ENCODE results near the gene TSTD2. TPM values are rescaled to one million over a fixed set of nuclear protein-coding genes. Genes with fewer than 3 reads are reported as not detected.

TSTD2 gene
- total RNA-seq, 4 donors from 2014 or later = 9.6 to 17.2 (median 12.7) TPM

DNA sequence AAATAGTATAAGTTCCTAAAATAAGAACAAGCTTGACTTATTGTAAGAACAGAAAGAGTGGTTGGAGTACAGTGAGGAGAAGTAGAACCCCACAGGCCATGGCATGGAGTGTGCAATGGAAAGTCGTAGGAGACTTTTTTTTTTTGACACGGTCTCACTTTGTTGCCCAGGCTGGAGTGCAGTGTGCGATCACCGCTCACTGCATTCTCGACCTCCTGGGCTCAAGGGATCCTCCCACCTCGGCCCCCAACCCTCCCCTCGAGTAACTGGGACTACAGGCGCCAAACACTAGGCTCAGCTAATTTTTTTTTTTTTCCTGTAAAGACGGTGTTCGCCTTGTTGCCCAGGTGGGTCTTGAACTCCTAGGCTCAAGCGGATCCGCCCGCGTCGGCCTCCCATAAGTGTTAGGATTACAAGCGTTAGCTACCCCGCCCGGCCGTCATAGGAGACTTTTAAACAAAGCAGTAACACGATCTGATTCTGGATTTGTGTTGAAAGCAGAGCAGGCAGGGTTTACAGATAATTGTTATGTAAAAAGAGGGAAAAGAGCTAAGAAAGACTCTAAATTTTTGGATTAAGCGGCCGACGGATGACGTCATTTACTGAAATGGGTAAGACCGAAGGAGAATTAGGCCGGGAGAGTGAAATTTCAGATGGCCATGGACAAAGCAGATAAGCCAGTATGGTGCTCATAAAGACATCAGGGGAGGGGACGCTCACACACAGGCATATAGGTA is 752 bp downstream of the TSTD2 start:
- WGBS = 2% methylated on average over 27 of the region's 27 CpGs

DNA sequence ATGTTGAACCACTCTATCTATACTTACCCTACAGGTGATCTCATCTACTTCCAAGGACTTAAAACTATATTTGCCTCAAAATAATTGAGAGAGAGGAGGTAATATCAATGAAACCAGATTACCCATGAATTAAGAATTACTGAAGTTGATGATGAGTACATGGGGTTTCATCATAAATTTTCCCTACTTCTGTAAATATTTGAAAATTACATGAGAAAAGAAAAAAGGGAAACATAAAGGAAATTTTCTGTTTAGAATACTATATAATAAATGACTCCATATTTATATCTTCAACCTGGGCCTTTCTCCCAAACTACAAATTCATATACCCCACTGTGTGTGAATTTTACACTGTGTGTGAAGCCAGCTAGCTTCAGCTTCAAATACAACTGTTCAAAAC is 2.6 kb downstream of the TSTD2 start:
- Histone ChIP-seq H3K36me3 (peaks cover 2% of the 10 kb centered on the region), H3K27me3 (no peaks in the 10 kb centered on the region), H3K4me1 (peaks cover 26% of the 10 kb centered on the region), H3K4me3 (no peak overlapping the region), H3K9me3 (no peaks in the 10 kb centered on the region), H3K27ac (no peak overlapping the region)
- DNase-seq (ENCODE audit: low spot score in 2 of 2) = no peak
- no peak for TF ChIP-seq EP300 (IDR thresholded peaks at IDR 0.05)

More for the DNA sequence above, 752 bp downstream of the TSTD2 start:
- DNase-seq (ENCODE audit: low spot score in 2 of 2) = peak; percentile 75 to 82
- Histone ChIP-seq H3K4me3 (peak overlapping the region; percentile 88), H3K36me3 (no peaks in the 10 kb centered on the region), H3K4me1 (peaks cover 40% of the 10 kb centered on the region), H3K27ac (peak overlapping the region; percentile 99), H3K27me3 (no peaks in the 10 kb centered on the region), H3K9me3 (no peaks in the 10 kb centered on the region)
- TF ChIP-seq, protein P1, sequence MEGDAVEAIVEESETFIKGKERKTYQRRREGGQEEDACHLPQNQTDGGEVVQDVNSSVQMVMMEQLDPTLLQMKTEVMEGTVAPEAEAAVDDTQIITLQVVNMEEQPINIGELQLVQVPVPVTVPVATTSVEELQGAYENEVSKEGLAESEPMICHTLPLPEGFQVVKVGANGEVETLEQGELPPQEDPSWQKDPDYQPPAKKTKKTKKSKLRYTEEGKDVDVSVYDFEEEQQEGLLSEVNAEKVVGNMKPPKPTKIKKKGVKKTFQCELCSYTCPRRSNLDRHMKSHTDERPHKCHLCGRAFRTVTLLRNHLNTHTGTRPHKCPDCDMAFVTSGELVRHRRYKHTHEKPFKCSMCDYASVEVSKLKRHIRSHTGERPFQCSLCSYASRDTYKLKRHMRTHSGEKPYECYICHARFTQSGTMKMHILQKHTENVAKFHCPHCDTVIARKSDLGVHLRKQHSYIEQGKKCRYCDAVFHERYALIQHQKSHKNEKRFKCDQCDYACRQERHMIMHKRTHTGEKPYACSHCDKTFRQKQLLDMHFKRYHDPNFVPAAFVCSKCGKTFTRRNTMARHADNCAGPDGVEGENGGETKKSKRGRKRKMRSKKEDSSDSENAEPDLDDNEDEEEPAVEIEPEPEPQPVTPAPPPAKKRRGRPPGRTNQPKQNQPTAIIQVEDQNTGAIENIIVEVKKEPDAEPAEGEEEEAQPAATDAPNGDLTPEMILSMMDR (IDR thresholded peaks at IDR 0.05) = no peak
- no peak for TF ChIP-seq EP300 (IDR thresholded peaks at IDR 0.05)

DNA sequence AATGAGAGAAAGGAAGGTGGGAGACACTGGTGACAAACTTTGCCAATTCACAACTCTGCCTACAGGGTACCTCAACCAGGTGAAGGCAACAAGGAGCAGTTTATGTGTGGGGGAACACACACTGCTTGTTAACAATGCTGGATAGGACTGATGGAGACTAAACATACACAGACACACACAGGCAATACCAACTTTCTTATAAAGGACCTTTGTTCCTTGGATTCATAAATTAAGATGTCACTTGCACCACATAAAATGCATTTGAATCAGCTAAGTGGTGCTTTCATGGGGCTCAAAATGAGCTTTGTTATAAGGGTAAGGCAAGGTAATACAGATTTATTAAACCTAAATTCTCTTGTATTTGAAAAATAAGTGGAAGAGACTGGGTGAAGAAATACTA is 4.0 kb downstream of the TSTD2 start:
- Histone ChIP-seq H3K4me3 (no peak overlapping the region), H3K4me1 (peaks cover 12% of the 10 kb centered on the region), H3K36me3 (peaks cover 5% of the 10 kb centered on the region), H3K27me3 (no peaks in the 10 kb centered on the region), H3K27ac (no peak overlapping the region), H3K9me3 (no peaks in the 10 kb centered on the region)
- DNase-seq (ENCODE audit: low spot score in 2 of 2) = no peak
- TF ChIP-seq EP300 (IDR thresholded peaks at IDR 0.05) (no peak), POLR2AphosphoS5 (IDR thresholded peaks at IDR 0.05) (no peak), POLR2A (IDR thresholded peaks at IDR 0.05) (no peak)
- TF ChIP-seq, protein P1 (IDR thresholded peaks at IDR 0.05) = no peak

DNA sequence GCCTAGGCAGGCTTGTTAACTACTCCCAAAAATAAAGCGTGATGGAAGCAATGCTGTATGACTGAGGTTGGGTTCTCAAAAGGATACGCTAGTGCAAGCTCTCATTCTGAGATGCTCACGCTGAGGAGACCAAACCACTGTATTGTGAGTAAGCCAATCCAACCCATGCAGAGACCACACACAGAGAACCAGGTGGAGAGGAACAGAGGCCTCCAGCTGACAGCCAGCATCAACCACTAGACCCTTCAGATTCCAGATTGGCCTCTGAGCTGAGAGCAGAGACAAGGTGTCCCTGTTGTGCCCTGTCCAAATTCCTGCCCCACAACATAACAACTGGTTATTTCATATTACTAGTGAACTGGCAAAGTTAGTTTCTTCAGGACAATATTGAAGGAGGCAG is 4.5 kb downstream of the TSTD2 start:
- no peaks in the 10 kb centered on the region for H3K9me3 ChIP-seq
- TF ChIP-seq POLR2A (IDR thresholded peaks at IDR 0.05) = no peak
- H3K27me3 ChIP-seq = no peaks in the 10 kb centered on the region
- 88% methylated on average over 3 of the region's 3 CpGs for WGBS
- H3K4me1 ChIP-seq = peaks cover 12% of the 10 kb centered on the region
- no peak overlapping the region for H3K27ac ChIP-seq
- peaks cover 7% of the 10 kb centered on the region for H3K36me3 ChIP-seq
- no peak overlapping the region for H3K4me3 ChIP-seq
- no peak for DNase-seq (ENCODE audit: low spot score in 2 of 2)

DNA sequence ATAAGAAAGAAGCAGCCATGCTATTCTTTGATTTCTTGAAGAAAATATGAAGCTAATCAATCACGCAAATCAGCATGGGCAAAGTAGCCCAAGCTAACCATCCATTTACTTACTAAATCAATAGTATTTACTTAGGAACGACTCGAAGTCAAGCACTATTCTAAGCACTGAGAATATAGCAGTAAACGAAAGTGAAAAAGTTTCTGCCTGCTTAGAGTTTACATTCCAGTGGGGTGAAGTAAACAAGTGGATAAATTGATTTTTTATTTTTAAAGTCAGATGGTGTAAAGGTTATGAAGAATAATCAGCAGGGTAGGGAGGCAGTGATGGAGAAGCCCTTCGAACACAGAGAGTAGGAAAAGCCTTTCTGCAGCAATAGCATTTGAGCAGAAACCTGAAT is 5.5 kb downstream of the TSTD2 start:
- H3K4me3 ChIP-seq = no peak overlapping the region
- WGBS = 69% methylated on average over 5 of the region's 5 CpGs
- H3K36me3 ChIP-seq = peaks cover 14% of the 10 kb centered on the region
- H3K9me3 ChIP-seq = no peaks in the 10 kb centered on the region
- no peaks in the 10 kb centered on the region for H3K27me3 ChIP-seq
- H3K4me1 ChIP-seq = peaks cover 12% of the 10 kb centered on the region
- TF ChIP-seq, protein P1 (IDR thresholded peaks at IDR 0.05) = no peak
- TF ChIP-seq POLR2A (IDR thresholded peaks at IDR 0.05) = no peak
- DNase-seq (ENCODE audit: low spot score in 2 of 2) = no peak
- no peak overlapping the region for H3K27ac ChIP-seq

DNA sequence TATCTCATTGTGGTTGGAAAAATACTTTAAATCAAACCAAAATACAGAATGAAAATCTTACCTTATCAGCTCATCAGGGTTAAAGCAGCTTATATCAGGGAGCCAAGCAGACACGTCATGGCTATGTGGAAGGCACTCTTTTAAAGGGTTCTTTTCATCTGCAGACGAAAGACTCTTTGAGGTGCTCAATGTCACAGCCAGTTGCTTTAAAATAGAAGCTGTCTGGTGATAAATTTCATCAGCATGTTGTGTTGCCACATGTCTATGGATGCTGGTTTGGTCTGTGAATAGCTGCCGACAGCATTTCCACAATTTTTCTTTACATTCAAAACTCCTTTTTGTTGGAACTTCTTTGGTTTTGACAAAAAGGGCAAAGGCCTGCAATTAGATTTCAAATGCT is 7.5 kb downstream of the TSTD2 start:
- H3K36me3 ChIP-seq = peaks cover 24% of the 10 kb centered on the region
- no peak overlapping the region for H3K4me3 ChIP-seq
- no peaks in the 10 kb centered on the region for H3K27me3 ChIP-seq
- WGBS = 60% methylated on average over 3 of the region's 3 CpGs
- TF ChIP-seq EP300 (IDR thresholded peaks at IDR 0.05) = no peak
- TF ChIP-seq POLR2AphosphoS5 (IDR thresholded peaks at IDR 0.05) = no peak
- no peak for TF ChIP-seq POLR2A (IDR thresholded peaks at IDR 0.05)
- TF ChIP-seq, protein P1 (IDR thresholded peaks at IDR 0.05) = no peak
- H3K4me1 ChIP-seq = no peaks in the 10 kb centered on the region
- H3K27ac ChIP-seq = no peak overlapping the region
- DNase-seq (ENCODE audit: low spot score in 2 of 2) = no peak
- no peaks in the 10 kb centered on the region for H3K9me3 ChIP-seq
